ENCODE data around the gene SUGCT. TPM values are rescaled to one million over a fixed set of nuclear protein-coding genes. Genes with fewer than 3 reads are reported as not detected.

SUGCT gene
- total and polyA plus RNA-seq, 10 donors = 1.4 to 13.6 (median 2.5) TPM

DNA sequence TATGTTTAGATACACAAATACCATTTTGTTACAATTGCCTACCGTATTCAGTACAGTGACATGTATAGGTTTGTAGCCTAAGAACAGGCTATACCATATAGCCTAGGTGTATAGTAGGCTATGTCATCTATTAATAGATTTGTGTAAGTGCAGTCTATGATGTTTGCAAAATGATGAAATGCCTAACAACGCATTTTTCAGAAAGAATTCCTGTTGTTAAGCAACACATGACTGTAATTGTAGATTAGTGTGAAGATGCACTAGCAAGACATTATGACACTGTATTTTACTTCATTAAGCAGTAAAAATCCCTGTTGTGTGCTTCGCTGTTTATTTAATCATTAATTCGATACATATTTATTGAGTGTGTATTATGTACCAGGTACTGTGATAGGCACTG, 446.0 kb downstream of the SUGCT start:
- no peaks in the 10 kb centered on the region for H3K27me3 ChIP-seq (replicated peaks in 1 of 7)
- H3K9me3 ChIP-seq = peaks cover 0 to 16% (median 3%) of the 10 kb centered on the region in 8 donors
- H3K27ac ChIP-seq = no peak overlapping the region
- no peak overlapping the region for H3K4me3 ChIP-seq
- no peaks in the 10 kb centered on the region for H3K4me1 ChIP-seq
- 81 to 96% (median 86%) methylated on average over 4 of the region's 4 CpGs for WGBS, 5 donors
- H3K36me3 ChIP-seq = no peaks in the 10 kb centered on the region
- TF ChIP-seq POLR2A (IDR thresholded peaks at IDR 0.05) = no peak
- TF ChIP-seq, protein P1, sequence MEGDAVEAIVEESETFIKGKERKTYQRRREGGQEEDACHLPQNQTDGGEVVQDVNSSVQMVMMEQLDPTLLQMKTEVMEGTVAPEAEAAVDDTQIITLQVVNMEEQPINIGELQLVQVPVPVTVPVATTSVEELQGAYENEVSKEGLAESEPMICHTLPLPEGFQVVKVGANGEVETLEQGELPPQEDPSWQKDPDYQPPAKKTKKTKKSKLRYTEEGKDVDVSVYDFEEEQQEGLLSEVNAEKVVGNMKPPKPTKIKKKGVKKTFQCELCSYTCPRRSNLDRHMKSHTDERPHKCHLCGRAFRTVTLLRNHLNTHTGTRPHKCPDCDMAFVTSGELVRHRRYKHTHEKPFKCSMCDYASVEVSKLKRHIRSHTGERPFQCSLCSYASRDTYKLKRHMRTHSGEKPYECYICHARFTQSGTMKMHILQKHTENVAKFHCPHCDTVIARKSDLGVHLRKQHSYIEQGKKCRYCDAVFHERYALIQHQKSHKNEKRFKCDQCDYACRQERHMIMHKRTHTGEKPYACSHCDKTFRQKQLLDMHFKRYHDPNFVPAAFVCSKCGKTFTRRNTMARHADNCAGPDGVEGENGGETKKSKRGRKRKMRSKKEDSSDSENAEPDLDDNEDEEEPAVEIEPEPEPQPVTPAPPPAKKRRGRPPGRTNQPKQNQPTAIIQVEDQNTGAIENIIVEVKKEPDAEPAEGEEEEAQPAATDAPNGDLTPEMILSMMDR (IDR thresholded peaks at IDR 0.05 in 8 of 11, conservative IDR thresholded peaks at IDR 0.05 in 3 of 11) = no peak
- no peak for TF ChIP-seq POLR2AphosphoS5 (IDR thresholded peaks at IDR 0.05)
- no peak for DNase-seq
- intact Hi-C loops (cut with DNase I; ENCODE audit: low total_unique reads) = no loop called here

DNA sequence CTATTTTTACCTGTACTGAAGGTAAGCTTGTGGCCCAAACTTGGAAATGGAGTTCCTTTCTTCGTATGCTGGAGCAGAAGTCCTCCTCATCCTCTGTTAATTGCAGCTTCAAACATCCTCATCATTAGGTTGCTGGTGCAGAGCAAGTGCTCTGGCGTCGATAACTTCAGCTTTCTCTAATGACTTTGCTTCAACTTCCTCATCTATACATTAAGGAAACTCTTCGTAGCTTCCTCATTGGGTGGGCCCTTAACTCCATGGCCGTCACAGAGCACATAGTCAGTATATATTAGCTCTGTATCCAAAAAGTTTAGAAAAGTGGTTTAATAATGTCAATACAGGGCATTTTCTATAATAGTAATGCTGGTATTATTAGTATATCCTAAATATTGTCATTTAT, 447.7 kb downstream of the SUGCT start:
- TF ChIP-seq, protein P1 (IDR thresholded peaks at IDR 0.05 in 8 of 11, conservative IDR thresholded peaks at IDR 0.05 in 3 of 11) = no peak
- TF ChIP-seq POLR2AphosphoS5 (IDR thresholded peaks at IDR 0.05) (no peak), POLR2A (IDR thresholded peaks at IDR 0.05) (no peak)
- Histone ChIP-seq H3K27me3 (replicated peaks in 1 of 7) (no peaks in the 10 kb centered on the region), H3K36me3 (no peaks in the 10 kb centered on the region), H3K9me3 (peaks cover 0 to 4% (median 0%) of the 10 kb centered on the region in 8 donors), H3K4me1 (no peaks in the 10 kb centered on the region), H3K4me3 (no peak overlapping the region), H3K27ac (no peak overlapping the region)
- DNase-seq = no peak
- WGBS, 5 donors = 48 to 81% (median 65%) methylated on average over 5 of the region's 5 CpGs
- intact Hi-C loops (cut with DNase I; ENCODE audit: low total_unique reads) = no loop called here

DNA sequence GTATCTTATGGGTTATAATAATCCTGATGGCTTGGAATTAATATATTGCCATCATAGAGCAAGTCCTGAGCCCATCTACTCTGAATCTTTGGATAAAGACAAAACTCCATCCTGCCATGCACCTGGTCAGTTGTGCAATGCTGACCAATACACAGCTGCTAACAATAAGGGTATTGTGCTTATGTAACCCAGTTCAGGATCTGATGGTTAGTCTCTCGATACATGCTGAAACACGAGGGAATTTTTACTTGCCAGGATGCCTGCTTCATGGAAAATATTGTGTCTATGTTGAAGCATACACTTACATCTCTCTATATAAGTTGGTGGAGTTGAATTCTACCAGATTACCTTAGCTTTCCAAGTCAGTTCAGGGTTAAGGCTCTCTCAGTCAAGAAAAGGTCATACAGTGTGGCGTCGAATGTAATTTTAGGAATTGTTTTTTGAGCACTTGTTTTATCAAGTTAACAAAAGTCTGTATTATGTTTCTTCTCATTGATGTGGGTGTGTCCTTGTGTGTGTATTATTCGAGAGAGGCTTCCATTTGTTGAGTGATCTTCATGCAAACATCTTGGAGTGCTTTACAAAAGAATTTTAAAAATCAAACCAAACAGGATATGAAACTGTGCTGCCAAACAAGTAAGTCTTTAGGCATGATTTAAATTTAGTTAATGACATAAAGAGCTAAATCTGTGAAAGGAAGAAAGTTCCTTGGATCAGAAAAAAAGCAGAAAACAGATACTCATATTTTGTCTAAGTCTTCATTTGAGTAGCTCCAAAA, 449.1 kb downstream of the SUGCT start:
- no peak for DNase-seq
- intact Hi-C loops (cut with DNase I; ENCODE audit: low total_unique reads) = no loop called here
- no peaks in the 10 kb centered on the region for H3K9me3 ChIP-seq
- WGBS, 5 donors = 67 to 83% (median 71%) methylated on average over 5 of the region's 5 CpGs
- no peaks in the 10 kb centered on the region for H3K36me3 ChIP-seq
- H3K27ac ChIP-seq = no peak overlapping the region
- H3K4me3 ChIP-seq = no peak overlapping the region
- no peaks in the 10 kb centered on the region for H3K27me3 ChIP-seq (replicated peaks in 1 of 7)
- H3K4me1 ChIP-seq = no peaks in the 10 kb centered on the region
- no peak for TF ChIP-seq POLR2AphosphoS5 (IDR thresholded peaks at IDR 0.05)
- TF ChIP-seq, protein P1 (IDR thresholded peaks at IDR 0.05 in 8 of 11, conservative IDR thresholded peaks at IDR 0.05 in 3 of 11) = no peak
- TF ChIP-seq POLR2A (IDR thresholded peaks at IDR 0.05) = no peak

DNA sequence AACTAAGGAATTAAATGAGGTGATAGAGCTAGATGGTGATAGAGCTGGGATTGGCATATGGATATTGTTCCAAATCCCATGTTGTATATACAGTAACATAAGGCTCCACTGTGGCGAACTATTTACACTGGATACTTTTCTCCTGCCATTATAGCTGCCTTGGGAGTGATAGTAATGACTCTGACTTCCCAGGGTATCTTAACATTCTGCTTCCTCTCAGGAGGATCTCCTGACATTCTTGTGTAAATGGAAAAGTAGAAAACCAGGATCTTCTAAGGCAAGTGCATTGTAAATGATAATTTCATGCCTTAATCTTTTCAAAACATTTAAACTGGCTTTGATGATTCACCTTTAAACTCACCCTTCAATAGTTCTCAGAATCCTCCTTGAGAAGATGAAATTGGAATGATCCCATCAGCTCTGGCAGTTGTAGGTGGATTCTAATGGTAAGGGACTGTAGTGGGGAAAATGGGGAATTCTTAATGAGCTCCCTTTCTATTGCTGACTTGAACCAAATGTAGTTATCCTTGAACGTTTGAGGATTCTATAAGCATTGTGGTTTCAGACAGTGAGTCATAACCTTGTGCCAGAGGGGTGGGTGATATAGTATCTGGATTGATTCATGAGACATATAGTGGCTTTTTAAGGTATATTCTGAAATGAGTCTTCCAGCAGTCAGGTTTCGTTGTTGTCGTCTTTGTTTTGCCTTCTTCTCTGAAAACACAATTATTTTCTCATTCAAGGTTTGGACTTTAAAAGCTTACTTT, 450.0 kb downstream of the SUGCT start:
- no peaks in the 10 kb centered on the region for H3K27me3 ChIP-seq (replicated peaks in 1 of 7)
- TF ChIP-seq, protein P1 (IDR thresholded peaks at IDR 0.05 in 8 of 11, conservative IDR thresholded peaks at IDR 0.05 in 3 of 11) = no peak
- TF ChIP-seq POLR2A (IDR thresholded peaks at IDR 0.05) (no peak), POLR2AphosphoS5 (IDR thresholded peaks at IDR 0.05) (no peak)
- no peaks in the 10 kb centered on the region for H3K4me1 ChIP-seq
- WGBS, 5 donors = 71 to 86% (median 78%) methylated on average over 4 of the region's 4 CpGs
- H3K4me3 ChIP-seq = no peak overlapping the region
- H3K36me3 ChIP-seq = no peaks in the 10 kb centered on the region
- H3K27ac ChIP-seq = no peak overlapping the region
- no peaks in the 10 kb centered on the region for H3K9me3 ChIP-seq
- no peak for DNase-seq
- intact Hi-C loops (cut with DNase I; ENCODE audit: low total_unique reads) = no loop called here
